ENCODE data around the gene SLC18B1.

Gene SLC18B1

GRCh38 chr6:132813173-132813856, 14.9 kb upstream of the SLC18B1 start:
- in situ Hi-C loops (cut with MboI; ENCODE audit: low pct_unique_long_range_greater_than_20kb, low sequenced_read_pairs, unreplicated experiment) = no loop called here
- no peak for TF ChIP-seq CTCF (IDR thresholded peaks at IDR 0.05; ENCODE audit: extremely low read depth, insufficient read depth, missing control alignments)
- DNase-seq (ENCODE audit: low spot score) = peak; percentile 50

- in situ Hi-C loops (cut with MboI; ENCODE audit: low pct_unique_long_range_greater_than_20kb, low sequenced_read_pairs, unreplicated experiment) = no loop called here
- no peak for TF ChIP-seq CTCF (IDR thresholded peaks at IDR 0.05; ENCODE audit: extremely low read depth, insufficient read depth, missing control alignments)
- no peak for DNase-seq (ENCODE audit: low spot score)
Observed at GRCh38 chr6:132812756-132813172, 14.3 kb upstream of the SLC18B1 start.

DNA sequence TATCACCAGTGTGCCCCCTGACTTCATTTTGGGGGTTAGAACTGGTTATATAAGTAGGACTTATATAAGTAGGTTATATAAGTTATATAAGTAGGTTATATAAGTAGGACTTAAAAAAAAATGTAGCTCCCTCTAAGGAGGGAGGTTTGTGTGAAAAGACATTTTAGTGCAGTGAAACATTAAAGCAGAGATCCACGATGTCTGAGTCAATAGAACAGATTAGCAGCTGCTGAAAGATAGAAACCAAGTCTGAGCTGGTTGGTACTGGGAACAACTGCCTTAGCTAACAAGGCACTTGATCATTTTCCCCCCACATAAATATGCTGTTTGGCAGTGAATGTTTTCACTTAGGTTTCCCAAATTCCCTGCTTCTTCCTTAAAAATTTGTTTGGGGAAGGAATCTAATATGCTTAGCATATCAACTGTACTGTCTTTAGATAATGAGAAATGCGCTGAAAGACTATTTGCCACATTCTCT, 13.9 kb upstream of the SLC18B1 start:
- in situ Hi-C loops (cut with MboI; ENCODE audit: low pct_unique_long_range_greater_than_20kb, low sequenced_read_pairs, unreplicated experiment) = no loop called here
- TF ChIP-seq CTCF (IDR thresholded peaks at IDR 0.05; ENCODE audit: extremely low read depth, insufficient read depth, missing control alignments) = no peak
- DNase-seq (ENCODE audit: low spot score) = no peak

GRCh38 chr6:132811276-132811675, 12.8 kb upstream of the SLC18B1 start:
- no peak for TF ChIP-seq CTCF (IDR thresholded peaks at IDR 0.05; ENCODE audit: extremely low read depth, insufficient read depth, missing control alignments)
- in situ Hi-C loops (cut with MboI; ENCODE audit: low pct_unique_long_range_greater_than_20kb, low sequenced_read_pairs, unreplicated experiment) = no loop called here
- DNase-seq (ENCODE audit: low spot score) = no peak

DNA sequence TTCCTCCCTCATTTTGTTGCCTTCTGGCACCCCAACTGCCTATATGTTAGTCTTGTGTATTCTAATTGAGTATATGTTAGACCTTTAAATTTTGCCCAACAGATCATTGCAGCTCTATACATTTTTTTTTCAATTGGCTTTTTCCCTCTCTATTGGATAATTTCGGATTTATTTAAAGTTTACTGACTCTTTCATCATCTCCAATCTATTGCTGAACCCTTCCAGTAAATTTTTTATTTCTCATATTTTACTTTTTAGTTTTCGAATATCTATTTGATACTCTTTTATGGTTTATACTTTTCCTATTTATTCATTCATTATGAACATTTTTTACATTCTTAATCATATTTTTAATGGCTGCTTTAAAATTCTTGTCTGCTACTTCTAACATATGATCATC, 7.1 kb upstream of the SLC18B1 start:
- no peak for TF ChIP-seq CTCF (IDR thresholded peaks at IDR 0.05; ENCODE audit: extremely low read depth, insufficient read depth, missing control alignments)
- in situ Hi-C loops (cut with MboI; ENCODE audit: low pct_unique_long_range_greater_than_20kb, low sequenced_read_pairs, unreplicated experiment) = no loop called here
- no peak for DNase-seq (ENCODE audit: low spot score)

GRCh38 chr6:132804251-132804650, 5.8 kb upstream of the SLC18B1 start:
- DNase-seq (ENCODE audit: low spot score) = no peak
- no peak for TF ChIP-seq CTCF (IDR thresholded peaks at IDR 0.05; ENCODE audit: extremely low read depth, insufficient read depth, missing control alignments)
- in situ Hi-C loops (cut with MboI; ENCODE audit: low pct_unique_long_range_greater_than_20kb, low sequenced_read_pairs, unreplicated experiment) = no loop called here
